Skeletal muscle tissue (tissue), 4 donors: Measurements from ENCODE around the gene ANXA2R. TPM values are rescaled to one million over a fixed set of nuclear protein-coding genes. Genes with fewer than 3 reads are reported as not detected.
A peak's percentile ranks its signal among the peaks of the same experiment; 100 is the strongest.
"Not testable (repeated sequence)": the region's sequence is repeated elsewhere in the genome, so short reads cannot be mapped to it uniquely, and the experiment has no call there.

Experiments
- H3K27ac ChIP-seq: one replicate; pipeline ENCODE4 v1.7.0; 2013; ENCODE audit warnings: mild to moderate bottlenecking, low read depth, low read length, inconsistent platforms
- H3K27me3 ChIP-seq, 3 donors: one replicate each; pipeline ENCODE4 v1.7.0; 2013; ENCODE audit warnings: low read length in 3 of 3; ENCODE audit not compliant: control insufficient read depth in 3 of 3, insufficient read depth in 3 of 3
- H3K36me3 ChIP-seq, 3 donors: one replicate each; pipeline ENCODE4 v1.7.0; 2013; ENCODE audit warnings: low read length in 3 of 3; ENCODE audit not compliant: control insufficient read depth in 3 of 3, insufficient read depth in 3 of 3
- H3K4me1 ChIP-seq, 3 donors: one replicate each; pipeline ENCODE4 v1.7.0; 2013; ENCODE audit warnings: low read length in 3 of 3, mild to moderate bottlenecking in 3 of 3; ENCODE audit not compliant: control insufficient read depth in 3 of 3, insufficient read depth in 3 of 3
- H3K4me3 ChIP-seq, 3 donors: one replicate each; pipeline ENCODE4 v1.7.0; 2013; ENCODE audit warnings: low read length in 3 of 3
- H3K9ac ChIP-seq, 3 donors: one replicate each; pipeline ENCODE4 v1.7.0; 2013; ENCODE audit warnings: low read length in 3 of 3, mild to moderate bottlenecking in 3 of 3, moderate library complexity in 2 of 3, low read depth in 1 of 3
- H3K9me3 ChIP-seq, 3 donors: one replicate each; pipeline ENCODE4 v1.7.0; 2013; ENCODE audit warnings: low read length in 3 of 3; ENCODE audit not compliant: control insufficient read depth in 3 of 3
- total RNA-seq: library from RNA; depleted of rRNA; stranded (reverse); fragments of >200 nt; gene quantifications from one replicate; pipeline ENCODE4 v1.2.3, GENCODE V29; 2014
- donor health status: Osteomylitis.

Gene ANXA2R
- total RNA-seq, 1 donor from 2014 or later = 1.6 TPM

DNA sequence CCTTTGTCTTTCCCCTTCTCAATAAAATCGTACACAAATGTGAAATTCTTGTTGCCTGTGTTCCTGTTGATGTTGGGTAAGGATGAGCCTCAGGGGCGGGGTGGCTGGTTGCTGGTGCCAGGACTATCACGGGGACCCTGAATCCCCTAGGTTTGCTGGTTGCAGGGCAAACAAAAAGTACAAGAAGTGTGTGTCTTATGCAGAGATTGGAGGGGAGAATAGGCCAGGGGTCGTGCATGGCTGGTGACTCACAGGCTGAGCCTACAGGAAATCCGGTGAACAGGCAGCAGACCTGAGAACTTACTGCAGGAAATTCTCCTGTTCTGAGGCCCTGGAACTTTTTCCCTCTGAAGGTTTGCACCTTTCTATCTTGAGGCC lies 5.5 kb downstream of the ANXA2R start:
- no peak overlapping the region for H3K9ac ChIP-seq
- no peaks in the 10 kb centered on the region for H3K36me3 ChIP-seq
- no peaks in the 10 kb centered on the region for H3K9me3 ChIP-seq
- peak overlapping the region in 1 of 3 donors; percentile 37 for H3K4me3 ChIP-seq
- peaks cover 9 to 20% (median 10%) of the 10 kb centered on the region in 3 donors for H3K4me1 ChIP-seq
- no peaks in the 10 kb centered on the region for H3K27me3 ChIP-seq
- no peak overlapping the region for H3K27ac ChIP-seq

DNA sequence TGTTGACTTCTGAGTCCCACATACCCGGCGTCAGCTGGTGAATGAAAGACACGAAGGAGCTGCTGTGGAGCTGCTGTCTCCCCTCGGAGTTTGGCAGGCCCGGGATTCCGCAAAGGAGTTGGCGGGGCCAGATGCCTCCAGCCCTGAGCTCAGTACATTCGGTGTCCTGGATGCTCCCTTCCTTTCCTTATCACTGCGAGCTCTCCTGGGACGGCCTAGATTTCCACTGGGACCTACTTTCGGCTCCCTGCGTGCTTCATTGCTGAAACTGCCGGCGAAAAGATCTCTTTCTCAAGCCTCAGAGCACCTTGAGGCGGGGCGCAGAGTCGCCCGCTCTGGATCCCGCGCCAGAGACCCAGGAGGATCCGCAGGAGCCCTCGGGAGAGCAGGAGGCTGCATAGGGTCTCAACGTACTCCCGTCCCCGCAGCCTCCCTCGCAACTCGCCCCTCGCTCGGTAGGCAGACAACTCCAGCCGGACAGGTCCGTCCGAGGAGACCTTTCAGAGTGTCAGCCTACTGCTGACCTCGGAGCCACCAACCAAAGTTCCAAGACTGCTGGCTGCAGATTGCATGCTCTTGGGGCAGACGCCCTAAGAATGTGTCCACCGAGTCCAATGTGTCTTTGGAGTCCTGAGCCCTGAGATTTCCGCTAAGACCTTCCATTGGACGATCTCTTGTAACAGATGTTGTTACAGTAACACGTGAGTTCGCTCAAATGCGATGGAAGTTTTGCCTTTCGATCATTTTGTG lies 6.1 kb downstream of the ANXA2R start:
- Histone ChIP-seq H3K4me1 (peaks cover 6 to 16% (median 7%) of the 10 kb centered on the region in 3 donors), H3K27ac (no peak overlapping the region), H3K4me3 (peak overlapping the region in 2 of 3 donors; percentile 35 to 41), H3K9me3 (no peaks in the 10 kb centered on the region), H3K36me3 (no peaks in the 10 kb centered on the region), H3K27me3 (no peaks in the 10 kb centered on the region), H3K9ac (peak overlapping the region in 2 of 3 donors; percentile 45 to 57)

- no peaks in the 10 kb centered on the region for H3K4me1 ChIP-seq
- no peak overlapping the region for H3K27ac ChIP-seq
Observed at GRCh38 chr5:43027054-43027785, 12.9 kb downstream of the ANXA2R start.

GRCh38 chr5:43025184-43025950 lies 14.8 kb downstream of the ANXA2R start:
- H3K4me3 ChIP-seq, H3K9ac ChIP-seq, H3K9me3 ChIP-seq, H3K27me3 ChIP-seq, H3K27ac ChIP-seq, H3K4me1 ChIP-seq, H3K36me3 ChIP-seq: not testable (repeated sequence)

More at GRCh38 chr5:43027054-43027785, 12.9 kb downstream of the ANXA2R start:
- H3K4me3 ChIP-seq = no peak overlapping the region
- H3K36me3 ChIP-seq = no peaks in the 10 kb centered on the region
- H3K9ac ChIP-seq = no peak overlapping the region
- H3K27me3 ChIP-seq = no peaks in the 10 kb centered on the region
- H3K9me3 ChIP-seq = no peaks in the 10 kb centered on the region

- no peak overlapping the region for H3K4me3 ChIP-seq
- H3K9ac ChIP-seq = no peak overlapping the region
- peaks cover 0 to 14% (median 11%) of the 10 kb centered on the region in 3 donors for H3K27me3 ChIP-seq
- no peaks in the 10 kb centered on the region for H3K9me3 ChIP-seq
- peaks cover 2 to 4% (median 3%) of the 10 kb centered on the region in 3 donors for H3K4me1 ChIP-seq
- no peaks in the 10 kb centered on the region for H3K36me3 ChIP-seq
- no peak overlapping the region for H3K27ac ChIP-seq
Observed at GRCh38 chr5:43024217-43024616, 15.9 kb downstream of the ANXA2R start.

DNA sequence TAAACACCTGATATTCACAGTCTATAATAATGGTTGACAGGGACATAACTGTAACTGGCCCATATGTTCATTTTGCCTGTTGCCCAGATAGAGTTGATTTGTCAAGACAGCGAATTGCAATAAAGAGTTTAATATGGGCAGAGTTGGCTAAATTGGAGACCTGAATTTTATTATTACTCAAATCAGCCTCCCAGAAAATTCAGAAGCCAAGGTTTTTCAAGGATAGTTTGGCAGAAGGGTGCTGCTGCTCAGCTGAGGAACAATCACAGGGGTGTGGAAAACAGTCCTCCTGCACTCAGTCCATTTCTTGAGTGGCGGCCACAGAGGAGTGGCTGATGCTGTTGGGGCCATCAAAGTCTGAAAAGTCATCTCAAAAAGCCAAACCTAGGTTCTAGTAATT lies 19.0 kb downstream of the ANXA2R start:
- Histone ChIP-seq H3K27ac (no peak overlapping the region), H3K9ac (no peak overlapping the region), H3K27me3 (peaks cover 0 to 31% (median 15%) of the 10 kb centered on the region in 3 donors)

GRCh38 chr5:43020399-43020746 lies 19.7 kb downstream of the ANXA2R start:
- H3K27me3 ChIP-seq = peaks cover 0 to 31% (median 15%) of the 10 kb centered on the region in 3 donors
- H3K4me1 ChIP-seq = peaks cover 7 to 18% (median 13%) of the 10 kb centered on the region in 3 donors
- H3K9me3 ChIP-seq = no peaks in the 10 kb centered on the region
- peak overlapping the region; percentile 26 for H3K27ac ChIP-seq
- peak overlapping the region; percentile 51 to 82 (median 79) for H3K9ac ChIP-seq
- no peaks in the 10 kb centered on the region for H3K36me3 ChIP-seq
- peak overlapping the region; percentile 47 to 88 (median 78) for H3K4me3 ChIP-seq

More for the DNA sequence above, 19.0 kb downstream of the ANXA2R start:
- Histone ChIP-seq H3K9me3 (no peaks in the 10 kb centered on the region), H3K4me1 (peaks cover 7 to 16% (median 13%) of the 10 kb centered on the region in 3 donors), H3K36me3 (no peaks in the 10 kb centered on the region), H3K4me3 (no peak overlapping the region)

GRCh38 chr5:43019614-43020398 lies 20.3 kb downstream of the ANXA2R start:
- Histone ChIP-seq H3K27me3 (peaks cover 0 to 31% (median 15%) of the 10 kb centered on the region in 3 donors), H3K9ac (peak overlapping the region; percentile 75 to 82 (median 79))

DNA sequence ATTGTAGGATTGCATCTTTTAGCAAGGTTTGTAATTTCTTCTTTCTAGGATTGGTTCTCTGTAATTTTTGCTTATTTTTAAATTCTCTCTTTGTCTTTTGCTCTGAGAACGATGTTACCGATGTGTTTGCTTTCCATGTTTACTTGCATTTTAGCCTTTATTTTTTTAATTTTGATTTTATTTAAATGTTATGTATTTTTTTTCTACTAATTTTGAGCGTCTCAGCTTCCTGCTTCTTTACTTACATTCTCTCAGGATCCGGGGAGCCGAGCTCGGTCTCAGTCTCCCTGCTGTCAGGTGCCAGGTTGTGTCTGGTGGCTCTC lies 20.9 kb downstream of the ANXA2R start:
- H3K36me3 ChIP-seq = no peaks in the 10 kb centered on the region
- peaks cover 7 to 18% (median 13%) of the 10 kb centered on the region in 3 donors for H3K4me1 ChIP-seq
- peak overlapping the region; percentile 47 to 88 (median 78) for H3K4me3 ChIP-seq
- peaks cover 0 to 31% (median 15%) of the 10 kb centered on the region in 3 donors for H3K27me3 ChIP-seq
- H3K9me3 ChIP-seq = no peaks in the 10 kb centered on the region
- H3K9ac ChIP-seq = peak overlapping the region; percentile 77 to 82 (median 79)
- H3K27ac ChIP-seq = peak overlapping the region; percentile 98

More at GRCh38 chr5:43019614-43020398, 20.3 kb downstream of the ANXA2R start:
- Histone ChIP-seq H3K4me1 (peaks cover 7 to 18% (median 13%) of the 10 kb centered on the region in 3 donors), H3K36me3 (no peaks in the 10 kb centered on the region), H3K4me3 (peak overlapping the region; percentile 47 to 88 (median 78)), H3K27ac (peak overlapping the region; percentile 26), H3K9me3 (no peaks in the 10 kb centered on the region)
